Erythroblast (primary cell): ENCODE measurements around the gene WDPCP.
"Not testable (repeated sequence)": the region's sequence is repeated elsewhere in the genome, so short reads cannot be mapped to it uniquely, and the experiment has no call there.

ENCODE experiments used
- DNase-seq, 2 experiments: peaks; one replicate each; lab custom pipeline; 2025; lab: John Stamatoyannopoulos, UW
- GATA1 ChIP-seq: IDR thresholded peaks from 2 replicates; pipeline ENCODE4 v1.6.1; 2011; ENCODE audit warnings: low read depth, mild to moderate bottlenecking, control low read depth, low read length, moderate library complexity
- POLR2A ChIP-seq: IDR thresholded peaks from 2 replicates; pipeline ENCODE4 v1.6.1; 2011; ENCODE audit warnings: mild to moderate bottlenecking, low read length

The WDPCP gene

DNA sequence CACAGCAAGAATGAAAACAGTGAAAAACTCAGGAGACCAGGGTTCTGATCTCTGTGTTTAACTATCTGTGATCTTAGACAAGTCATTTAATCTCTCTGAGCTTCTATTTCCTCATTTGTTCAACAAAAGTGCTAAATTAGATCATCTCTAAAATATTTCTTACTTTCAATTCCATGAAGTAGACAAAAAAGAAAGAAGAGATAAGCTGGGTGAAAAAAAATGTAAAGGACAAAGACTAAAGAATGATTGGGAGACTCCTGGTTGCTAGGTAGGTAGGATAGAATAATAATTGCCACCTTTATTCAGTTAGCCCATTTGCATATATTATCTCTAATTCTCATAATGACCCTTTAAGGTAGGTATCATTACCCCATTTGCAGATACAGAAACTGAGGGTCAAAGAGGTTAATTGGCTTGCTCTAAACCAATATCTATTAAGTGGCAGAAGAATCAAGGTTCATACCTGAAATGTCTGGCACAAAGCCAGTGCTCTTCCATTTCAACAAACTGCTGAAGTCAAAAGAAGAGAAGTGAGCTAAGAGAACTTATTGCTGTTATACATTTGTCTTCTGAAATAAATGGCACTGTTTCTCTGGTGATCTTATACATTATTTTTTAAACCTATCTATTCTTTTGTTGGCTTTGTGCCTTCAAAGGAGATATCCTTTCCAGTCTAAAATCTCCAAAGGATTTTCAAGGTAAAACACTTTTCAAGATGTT lies 395.9 kb downstream of the WDPCP start:
- no peak for TF ChIP-seq POLR2A
- no peak for TF ChIP-seq GATA1
- DNase-seq, result no peak

DNA sequence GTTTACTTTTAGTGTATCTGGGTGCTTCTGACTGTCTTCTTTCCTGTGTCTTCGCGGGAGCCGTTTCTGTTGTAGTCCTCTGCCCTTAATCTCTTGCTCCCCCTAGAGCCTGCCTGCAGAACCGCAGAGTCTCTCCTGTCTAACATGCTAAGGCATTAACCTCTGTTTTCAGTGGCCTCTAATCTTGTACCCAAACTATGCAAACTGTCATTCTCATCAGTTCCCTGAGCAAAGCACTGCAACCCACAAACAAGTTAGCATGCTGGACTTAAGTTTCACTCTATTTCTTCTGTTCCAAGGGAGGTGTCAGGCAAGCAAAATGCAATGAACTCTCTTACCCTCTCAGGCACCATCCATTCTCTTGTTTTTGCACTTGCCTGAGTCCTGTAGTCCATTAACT lies 399.3 kb downstream of the WDPCP start:
- DNase-seq, result peak; percentile 42 to 54

DNA sequence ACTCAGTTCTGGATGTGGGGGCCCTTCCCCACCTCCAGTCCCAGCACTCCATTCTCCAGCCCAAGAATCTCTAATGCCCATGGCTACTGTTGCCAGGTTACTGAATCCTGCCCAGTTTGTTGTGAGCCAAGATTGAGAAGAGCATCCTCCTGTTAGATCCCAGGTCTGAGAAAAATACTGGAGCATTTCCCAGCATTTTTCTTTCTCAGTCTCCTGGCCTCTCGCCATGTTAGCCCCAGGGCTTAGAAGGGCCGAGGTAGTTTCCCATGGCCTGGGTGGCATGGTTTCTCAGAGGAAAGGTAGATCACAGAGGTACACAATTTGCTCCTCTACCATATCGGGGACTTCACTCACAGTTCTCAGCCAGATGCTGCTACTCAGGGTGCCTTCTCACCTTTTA lies 401.9 kb downstream of the WDPCP start:
- DNase-seq, result no peak
- no peak for TF ChIP-seq GATA1
- TF ChIP-seq POLR2A, result no peak

More for the DNA sequence above, 399.3 kb downstream of the WDPCP start:
- TF ChIP-seq POLR2A (no peak), GATA1 (no peak)

DNA sequence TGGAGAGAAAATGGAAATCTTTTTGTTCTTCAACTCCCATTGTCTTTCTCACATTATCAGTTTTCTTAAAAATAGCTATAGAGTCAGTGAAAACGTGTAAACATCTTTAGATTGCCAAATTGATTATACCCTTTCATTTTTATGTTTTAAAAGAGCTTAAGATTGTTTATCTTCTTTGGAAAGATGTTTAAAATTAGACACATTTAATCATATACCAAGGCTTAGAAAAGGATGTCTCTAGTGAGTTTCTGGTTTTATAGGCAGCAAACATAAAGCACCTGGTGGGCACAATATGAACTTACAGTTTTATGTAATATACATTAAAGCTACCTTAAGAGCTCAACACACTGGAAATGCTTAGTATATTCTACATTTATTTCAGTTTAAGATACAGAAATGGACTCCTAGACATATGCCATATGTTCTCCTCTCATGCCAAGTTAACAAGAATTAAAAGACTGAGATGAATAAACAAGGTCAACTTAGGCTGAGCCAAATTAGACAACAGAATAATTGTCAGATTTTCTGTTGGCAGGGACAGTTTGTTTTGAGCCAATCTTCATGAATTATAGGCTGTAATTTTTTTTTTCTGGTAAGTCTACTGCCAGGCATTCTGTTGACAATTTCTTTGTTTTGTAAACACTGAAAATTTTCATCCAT lies 425.0 kb downstream of the WDPCP start:
- TF ChIP-seq POLR2A, result no peak
- TF ChIP-seq GATA1, result no peak
- no peak for DNase-seq

DNA sequence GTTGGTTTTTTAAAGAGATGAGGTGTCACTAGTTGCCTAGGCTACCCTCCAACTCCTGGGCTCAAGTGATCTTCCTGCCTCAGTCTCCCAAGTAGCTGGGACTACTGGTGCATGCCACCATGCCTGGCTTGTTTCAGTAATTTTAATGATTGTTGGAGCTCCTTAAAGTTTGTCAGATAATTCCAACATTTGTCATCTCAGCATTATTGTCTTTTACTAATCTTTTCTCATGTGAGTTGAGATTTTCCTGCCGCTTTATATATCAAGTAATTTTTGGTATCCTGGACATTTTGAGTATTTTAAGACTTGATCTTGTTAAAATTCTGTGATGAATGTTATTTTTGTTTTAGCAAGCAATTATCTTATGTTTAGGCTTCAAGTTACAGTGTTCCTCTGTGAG lies 429.0 kb downstream of the WDPCP start:
- DNase-seq, result no peak
- TF ChIP-seq POLR2A (no peak), GATA1 (no peak)

DNA sequence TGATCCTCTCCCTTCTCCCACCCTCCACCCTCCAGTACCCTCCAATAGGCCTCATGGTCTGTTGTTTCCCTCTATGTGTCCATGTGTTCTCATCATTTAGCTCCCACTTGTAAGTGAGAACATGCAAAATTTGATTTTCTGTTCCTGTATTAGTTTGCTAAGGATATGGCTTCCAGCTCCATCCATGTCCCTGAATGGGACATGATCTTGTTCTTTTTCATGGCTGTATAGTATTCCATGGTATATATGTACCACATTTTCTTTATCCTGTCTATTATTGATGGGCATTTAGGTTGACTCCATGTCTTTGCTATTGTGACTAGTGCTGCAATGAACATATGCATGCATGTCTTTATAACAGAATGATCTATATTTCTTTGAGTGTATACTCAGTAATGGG lies 451.6 kb downstream of the WDPCP start:
- not testable (repeated sequence) for DNase-seq

DNA sequence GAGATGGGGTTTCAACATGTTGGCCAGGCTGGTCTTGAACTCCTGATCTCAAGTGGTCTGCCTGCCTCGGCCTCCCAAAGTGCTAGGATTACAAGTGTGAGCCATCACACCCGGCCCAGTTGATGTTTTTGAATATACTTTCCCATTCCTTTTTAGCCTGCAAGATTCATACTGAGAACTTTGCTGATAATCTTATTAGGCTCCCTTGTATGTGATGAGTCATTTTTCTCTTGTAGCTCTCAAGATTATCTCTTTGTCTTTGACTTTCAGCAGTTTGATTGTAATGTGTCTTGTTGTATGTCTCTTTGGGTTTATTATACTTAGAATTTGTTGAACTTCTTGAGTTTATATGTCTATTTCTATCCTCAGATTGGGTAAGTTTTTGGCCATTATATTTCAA lies 456.3 kb downstream of the WDPCP start:
- DNase-seq, result no peak
- no peak for TF ChIP-seq POLR2A
- no peak for TF ChIP-seq GATA1

DNA sequence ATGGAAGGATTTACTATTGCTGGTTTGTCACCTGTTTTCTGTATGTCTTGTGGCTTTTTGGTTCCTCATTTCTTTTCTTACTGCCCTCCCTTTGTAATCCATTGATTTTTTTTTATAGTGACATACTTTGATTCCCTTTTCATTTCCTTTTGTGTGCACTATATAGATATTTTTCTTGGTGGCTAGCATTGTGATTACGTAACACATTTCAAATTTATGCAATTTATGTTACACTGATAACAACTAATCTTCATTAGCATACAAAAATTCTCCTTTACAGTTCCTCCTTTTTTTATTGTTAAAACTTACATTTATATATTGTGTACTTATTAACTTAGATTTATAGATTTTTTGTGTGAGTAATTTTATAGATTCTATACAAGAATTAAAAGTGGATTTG lies 457.1 kb downstream of the WDPCP start:
- DNase-seq, result no peak
- TF ChIP-seq POLR2A, result no peak
- TF ChIP-seq GATA1, result no peak

DNA sequence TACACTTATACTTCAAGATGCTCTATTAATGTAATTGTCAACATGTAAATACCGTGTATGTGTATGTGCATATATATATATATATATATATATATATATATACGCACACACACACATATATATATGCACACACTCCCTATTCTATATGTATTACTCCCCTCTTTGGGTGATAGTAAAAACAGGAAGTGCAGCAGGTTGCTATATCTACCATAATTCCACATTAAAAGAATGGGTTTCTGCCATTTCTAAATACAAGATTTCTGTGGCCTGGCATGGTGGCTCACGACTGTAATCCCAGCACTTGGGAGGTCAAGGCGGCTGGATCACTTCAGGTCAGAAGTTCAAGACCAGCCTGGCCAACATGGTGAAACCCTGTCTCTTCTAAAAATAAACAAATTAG lies 460.7 kb downstream of the WDPCP start:
- TF ChIP-seq POLR2A (no peak), GATA1 (no peak)
- DNase-seq, result no peak

DNA sequence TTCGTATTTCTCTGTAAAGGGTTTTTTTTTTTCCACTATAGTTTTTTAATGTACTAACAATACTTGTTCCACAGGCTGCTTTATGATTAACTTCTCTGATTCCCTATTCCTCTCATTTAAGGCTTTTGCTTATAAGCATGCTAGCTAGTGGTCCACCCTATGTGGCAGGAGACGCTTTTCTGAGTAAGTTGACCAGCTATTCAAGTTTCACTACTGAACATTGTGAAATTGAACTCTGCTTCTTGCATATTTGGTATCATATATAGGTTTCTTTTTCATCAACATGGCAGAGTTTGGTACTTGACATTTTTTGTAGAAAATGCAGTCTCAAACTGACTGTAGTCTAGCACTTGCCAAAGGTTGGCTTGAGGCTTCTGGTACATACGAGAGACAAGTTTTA lies 463.4 kb downstream of the WDPCP start:
- DNase-seq, result no peak

DNA sequence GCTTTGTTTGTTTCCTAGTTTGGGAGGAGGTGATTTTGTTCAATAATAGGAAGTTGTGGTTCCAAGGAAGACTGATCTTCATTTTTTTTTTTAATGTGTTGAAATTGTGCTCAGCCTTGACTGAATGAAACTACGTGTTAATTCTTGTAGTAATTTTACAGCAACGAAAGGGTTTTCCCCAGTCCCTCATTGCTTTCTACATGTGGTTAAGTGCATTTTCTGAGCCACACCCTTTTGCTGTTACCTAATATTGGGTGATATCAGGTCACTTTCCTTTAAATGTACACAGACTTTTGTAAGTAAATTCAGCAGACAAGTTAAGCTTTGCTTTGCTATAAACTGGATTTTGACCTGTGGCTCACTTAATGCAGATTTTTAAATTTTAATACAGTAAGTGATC lies 464.1 kb downstream of the WDPCP start:
- TF ChIP-seq GATA1 (no peak), POLR2A (no peak)
- DNase-seq, result no peak

More for the DNA sequence above, 463.4 kb downstream of the WDPCP start:
- TF ChIP-seq POLR2A (no peak), GATA1 (no peak)

DNA sequence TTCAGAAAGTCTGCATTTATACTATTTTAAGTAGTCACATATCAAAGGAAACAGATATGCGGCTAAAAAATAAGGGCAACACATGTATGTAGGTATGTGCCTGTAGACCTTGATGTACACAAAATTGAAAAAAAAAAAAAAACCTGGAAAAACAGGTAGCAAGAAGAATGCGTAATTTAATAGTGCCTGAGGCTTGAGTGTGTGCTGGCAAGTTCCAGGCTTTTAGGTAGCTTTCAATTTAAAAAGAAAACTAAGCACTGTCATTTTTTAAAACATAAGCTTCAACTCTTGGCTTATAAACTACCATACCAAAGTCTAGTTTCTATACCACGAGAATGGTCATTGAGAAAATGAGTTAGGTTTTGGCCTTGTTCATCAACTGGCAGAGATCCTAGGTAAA lies 465.4 kb downstream of the WDPCP start:
- no peak for DNase-seq

DNA sequence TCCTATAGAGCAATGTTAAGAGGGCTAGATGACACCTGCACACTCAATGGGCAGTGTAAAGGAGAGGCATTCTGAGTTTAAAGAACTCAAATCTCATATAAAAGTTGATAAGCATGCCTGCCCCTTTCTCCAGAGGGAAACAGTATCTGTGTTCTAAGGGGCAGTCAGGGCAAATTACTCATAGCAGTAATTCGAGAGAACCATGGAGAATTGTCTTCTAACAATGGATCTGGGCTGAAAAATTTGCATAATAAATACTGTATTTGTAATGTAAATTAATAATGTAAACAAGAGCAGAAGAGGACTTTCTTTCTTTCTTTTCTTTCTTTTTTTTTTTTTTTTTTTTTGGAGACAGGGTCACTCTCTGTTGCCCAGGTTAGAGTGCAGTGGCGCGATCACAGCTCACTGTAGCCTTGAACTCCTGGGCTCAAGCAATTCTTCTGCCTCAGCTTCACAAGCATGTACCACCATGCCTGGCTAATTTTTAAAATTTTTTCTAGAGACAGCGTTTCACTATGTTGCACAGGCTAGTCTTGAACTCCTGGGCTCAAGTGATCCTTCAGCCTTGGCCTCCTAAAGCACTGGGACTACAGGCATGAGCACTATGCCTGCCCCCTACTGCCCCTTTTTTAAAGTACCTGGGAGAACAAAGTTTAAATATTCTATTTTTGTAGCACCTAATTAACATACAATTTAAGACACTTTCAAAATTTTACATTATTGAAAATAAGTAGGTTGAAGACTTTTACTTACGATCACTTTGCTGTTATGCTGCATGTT lies 467.0 kb downstream of the WDPCP start:
- TF ChIP-seq GATA1 (no peak), POLR2A (no peak)
- DNase-seq, result no peak

More for the DNA sequence above, 465.4 kb downstream of the WDPCP start:
- TF ChIP-seq POLR2A (no peak), GATA1 (no peak)

DNA sequence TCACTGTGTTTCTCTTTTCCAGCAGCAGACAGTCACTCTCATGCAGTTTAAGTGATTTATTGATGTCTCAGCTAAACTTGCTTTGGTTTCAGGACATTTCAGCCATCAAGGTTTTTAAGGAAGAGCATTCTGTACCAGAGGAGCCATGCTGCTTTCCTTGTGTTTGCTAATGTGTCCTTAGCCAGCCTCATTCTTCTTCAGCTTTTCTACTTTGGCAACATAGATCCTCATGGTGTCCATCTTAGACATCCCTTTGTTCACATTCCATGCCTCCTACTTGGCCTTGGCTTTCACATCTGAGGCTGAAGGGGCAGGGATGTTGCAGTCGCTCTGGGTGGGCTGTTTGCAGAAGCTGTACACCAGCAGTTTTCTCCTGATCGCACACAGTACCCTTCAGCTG lies 469.5 kb downstream of the WDPCP start:
- TF ChIP-seq POLR2A (no peak), GATA1 (no peak)
- DNase-seq, result no peak
